GM18502 (cell line): ENCODE data around the gene SORT1.
A peak's percentile ranks its signal among the peaks of the same experiment; 100 is the strongest.
"Not testable (repeated sequence)": the region's sequence is repeated elsewhere in the genome, so short reads cannot be mapped to it uniquely, and the experiment has no call there.

Experiments
- ATAC-seq: cut with Tn5 transposase; IDR thresholded peaks from one replicate; pipeline ENCODE4 v1.9.1; 2021; ENCODE audit warnings: mild to moderate bottlenecking; ENCODE audit not compliant: unreplicated experiment, poor library complexity

SORT1 gene

GRCh38 chr1:109398343-109399225 lies 866 bp upstream of the SORT1 start:
- ATAC-seq = no peak

- peak; percentile 23 for ATAC-seq
These were observed 692 bp downstream of the SORT1 start for GRCh38 chr1:109396871-109397580.

- no peak for ATAC-seq
These were observed 1.2 kb downstream of the SORT1 start for GRCh38 chr1:109396513-109396839.

GRCh38 chr1:109395602-109396512 lies 1.9 kb downstream of the SORT1 start:
- ATAC-seq = no peak

- not testable (repeated sequence) for ATAC-seq
These were observed 2.5 kb downstream of the SORT1 start for GRCh38 chr1:109395282-109395599.

- no peak for ATAC-seq
These were observed 3.0 kb downstream of the SORT1 start for GRCh38 chr1:109394591-109395281.

- no peak for ATAC-seq
These were observed 4.0 kb downstream of the SORT1 start for GRCh38 chr1:109393617-109394233.

- ATAC-seq = no peak
These were observed 4.7 kb downstream of the SORT1 start for GRCh38 chr1:109392788-109393616.

GRCh38 chr1:109392037-109392787 lies 5.5 kb downstream of the SORT1 start:
- ATAC-seq = no peak

- ATAC-seq = peak; percentile 77
These were observed 6.1 kb downstream of the SORT1 start for GRCh38 chr1:109391626-109392025.

GRCh38 chr1:109391157-109391556 lies 6.6 kb downstream of the SORT1 start:
- ATAC-seq = no peak

- ATAC-seq = no peak
These were observed 7.9 kb downstream of the SORT1 start for GRCh38 chr1:109389638-109390341.

GRCh38 chr1:109388884-109389637 lies 8.7 kb downstream of the SORT1 start:
- no peak for ATAC-seq

- ATAC-seq = no peak
These were observed 9.5 kb downstream of the SORT1 start for GRCh38 chr1:109388208-109388711.

GRCh38 chr1:109386054-109386717 lies 11.5 kb downstream of the SORT1 start:
- ATAC-seq = no peak

GRCh38 chr1:109385417-109385816 lies 12.3 kb downstream of the SORT1 start:
- no peak for ATAC-seq
